ENCODE measurements around the gene PLCD3. TPM values are rescaled to one million over a fixed set of nuclear protein-coding genes. Genes with fewer than 3 reads are reported as not detected.

PLCD3 gene
- total and polyA plus RNA-seq, 9 of the 15 experiments (the other 6 are each of a cell fraction or from before 2014, with no cell fraction given), result 0.20 to 22.6 (median 7.5) TPM

- 0 out of 2 replicates have a peak, but pooled peaks have one; percentile 34 for TF ChIP-seq MITF (IDR thresholded peaks at IDR 0.05)
- 0 out of 2 replicates have a peak, but pooled peaks have one; percentile 61 for TF ChIP-seq MYNN (IDR thresholded peaks at IDR 0.05)
- no peak for TF ChIP-seq MYNN (CRISPR knock-in tag; IDR thresholded peaks at IDR 0.05)
- no peak for TF ChIP-seq NCOA1 (IDR thresholded peaks at IDR 0.05; ENCODE audit: low read depth)
- TF ChIP-seq TAF15 (IDR thresholded peaks at IDR 0.05; ENCODE audit: low read depth, low read length), result no peak
- no peak for TF ChIP-seq CHCHD3 (CRISPR knock-in tag; IDR thresholded peaks at IDR 0.05)
- TF ChIP-seq IFI16 (CRISPR knock-in tag; IDR thresholded peaks at IDR 0.05), result no peak
- TF ChIP-seq, protein P1, sequence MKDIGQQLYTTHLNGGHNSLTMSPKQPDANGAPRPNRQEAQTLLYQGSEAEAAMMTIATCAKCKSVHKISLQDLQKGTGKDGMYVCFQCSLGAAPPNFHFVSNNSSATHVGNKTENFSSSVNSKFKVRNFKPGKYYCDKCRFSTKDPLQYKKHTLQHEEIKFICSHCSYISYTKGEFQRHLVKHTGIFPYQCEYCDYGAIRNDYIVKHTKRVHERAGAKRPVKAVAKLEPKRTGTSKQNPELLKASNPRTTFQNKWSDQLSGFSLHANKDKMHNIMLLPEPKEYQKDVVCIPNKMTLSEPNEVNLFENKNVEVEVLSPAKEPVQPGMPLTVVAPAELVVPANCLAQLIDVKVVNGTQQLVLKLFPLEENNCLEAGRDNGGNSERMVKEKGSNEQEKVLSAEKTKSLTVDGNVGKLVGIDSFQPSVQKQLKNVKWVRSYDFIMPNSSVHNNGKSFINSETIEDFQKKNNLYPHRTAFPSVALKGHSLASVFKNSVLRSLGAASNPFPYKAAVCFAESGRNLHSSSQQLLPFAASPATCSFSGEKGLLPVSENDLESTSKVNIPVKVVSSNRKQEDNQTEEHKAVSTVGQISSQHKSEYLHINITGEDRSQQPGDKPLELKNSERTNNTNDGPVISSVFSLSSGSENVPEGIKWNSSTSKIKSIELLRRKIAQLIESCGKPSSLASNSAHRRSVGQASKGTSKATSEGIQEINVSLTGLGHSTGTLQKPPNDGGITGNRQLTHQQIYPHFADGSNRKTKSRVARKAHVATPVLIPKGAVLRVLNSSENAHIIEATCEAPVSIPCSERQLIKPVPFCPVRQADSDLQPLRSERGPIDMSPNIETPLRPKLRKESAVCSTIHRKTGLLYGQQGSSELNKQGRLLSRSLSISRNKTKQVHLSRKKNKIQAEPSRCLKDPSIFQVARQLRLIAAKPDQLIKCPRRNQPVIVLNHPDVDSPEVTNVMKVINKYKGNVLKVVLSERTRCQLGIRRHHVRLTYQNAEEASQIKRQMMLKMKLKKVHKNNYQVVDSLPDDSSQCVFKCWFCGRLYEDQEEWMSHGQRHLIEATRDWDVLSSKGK (CRISPR knock-in tag; IDR thresholded peaks at IDR 0.05), result no peak
- TF ChIP-seq HEY1 (CRISPR knock-in tag; IDR thresholded peaks at IDR 0.05; ENCODE audit: borderline replicate concordance), result no peak
- TF ChIP-seq, protein P2, sequence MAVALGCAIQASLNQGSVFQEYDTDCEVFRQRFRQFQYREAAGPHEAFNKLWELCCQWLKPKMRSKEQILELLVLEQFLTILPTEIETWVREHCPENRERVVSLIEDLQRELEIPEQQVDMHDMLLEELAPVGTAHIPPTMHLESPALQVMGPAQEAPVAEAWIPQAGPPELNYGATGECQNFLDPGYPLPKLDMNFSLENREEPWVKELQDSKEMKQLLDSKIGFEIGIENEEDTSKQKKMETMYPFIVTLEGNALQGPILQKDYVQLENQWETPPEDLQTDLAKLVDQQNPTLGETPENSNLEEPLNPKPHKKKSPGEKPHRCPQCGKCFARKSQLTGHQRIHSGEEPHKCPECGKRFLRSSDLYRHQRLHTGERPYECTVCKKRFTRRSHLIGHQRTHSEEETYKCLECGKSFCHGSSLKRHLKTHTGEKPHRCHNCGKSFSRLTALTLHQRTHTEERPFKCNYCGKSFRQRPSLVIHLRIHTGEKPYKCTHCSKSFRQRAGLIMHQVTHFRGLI (CRISPR knock-in tag; IDR thresholded peaks at IDR 0.05), result no peak
- no peak for TF ChIP-seq SP2 (IDR thresholded peaks at IDR 0.05; ENCODE audit: extremely low read depth, low read depth, low read length, poor library complexity, severe bottlenecking)
- TF ChIP-seq SMARCA5 (IDR thresholded peaks at IDR 0.05), result no peak
- no peak for TF ChIP-seq TEAD2 (tag; IDR thresholded peaks at IDR 0.05)
- TF ChIP-seq TRIM28 (IDR thresholded peaks at IDR 0.05), result no peak
- no peak for TF ChIP-seq JUNB (CRISPR knock-in tag; conservative IDR thresholded peaks at IDR 0.05)
- no peak for TF ChIP-seq NFE2L1 (tag; IDR thresholded peaks at IDR 0.05; ENCODE audit: borderline replicate concordance, low read depth)
- TF ChIP-seq GTF2E2 (tag; IDR thresholded peaks at IDR 0.05), result no peak
- TF ChIP-seq RAD21 (CRISPR knock-in tag; conservative IDR thresholded peaks at IDR 0.05 in 1 of 2, IDR thresholded peaks at IDR 0.05 in 1 of 2), result peak; percentile 60 to 81
- TF ChIP-seq FOXK2 (conservative IDR thresholded peaks at IDR 0.05 in 1 of 2, IDR thresholded peaks at IDR 0.05 in 1 of 2; ENCODE audit: low read depth in 2 of 2), result no peak
- TF ChIP-seq NELFE (IDR thresholded peaks at IDR 0.05; ENCODE audit: insufficient read depth, insufficient read length), result no peak
- TF ChIP-seq ZNF165 (CRISPR knock-in tag; IDR thresholded peaks at IDR 0.05; ENCODE audit: borderline replicate concordance), result no peak
- no peak for TF ChIP-seq HDAC8 (tag; IDR thresholded peaks at IDR 0.05)
- TF ChIP-seq EZH2 (IDR thresholded peaks at IDR 0.05; ENCODE audit: borderline replicate concordance, low read depth, low read length), result no peak
- peak; percentile 69 for TF ChIP-seq SMC3 (conservative IDR thresholded peaks at IDR 0.05; ENCODE audit: insufficient read depth, low read depth, low read length)
Measured at GRCh38 chr17:45098869-45099616, 33.3 kb downstream of the PLCD3 start (continued).

Data from K562 (cell line).